Common myeloid progenitor, CD34-positive (primary cell): Measurements from ENCODE around the gene TJP3.

Experiments used
- CTCF ChIA-PET: fragments of 350-600 bp; sonication (Branson Sonifier 250); formaldehyde crosslinking; loops from one replicate; lab custom pipeline; 2021; ENCODE audit warnings: antibody characterized with exemption; lab: Charles Lee
- POLR2A ChIA-PET: fragments of 350-600 bp; sonication (Branson Sonifier 250); formaldehyde crosslinking; loops from one replicate; lab custom pipeline; 2021; ENCODE audit warnings: antibody characterized with exemption; lab: Charles Lee
- DNase-seq, 3 donors: peaks; one replicate each; pipeline versions ENCODE4 v3.0.0 to v3.0.0-alpha.2; 2013
- H3K27ac ChIP-seq, 2 experiments: 1 replicate in 1 of 2; 2 replicates in 1 of 2; pipeline ENCODE4 v1.7.0; 2013; ENCODE audit warnings: inconsistent platforms in 2 of 2, low read length in 2 of 2, mild to moderate bottlenecking in 2 of 2, low read depth in 1 of 2, moderate library complexity in 1 of 2; ENCODE audit not compliant: severe bottlenecking in 2 of 2, insufficient read depth in 1 of 2, poor library complexity in 1 of 2
- H3K27me3 ChIP-seq, 5 experiments: replicated peaks in 2 of 5; 1 replicate in 3 of 5; 2 replicates in 2 of 5; pipeline versions ENCODE4 v1.6.1 to v1.7.0; 2013; ENCODE audit warnings: low read length in 4 of 5, mild to moderate bottlenecking in 2 of 5, moderate library complexity in 2 of 5, inconsistent platforms in 1 of 5; ENCODE audit not compliant: insufficient read depth in 5 of 5, control insufficient read depth in 4 of 5
- H3K36me3 ChIP-seq, 4 experiments: 1 replicate in 2 of 4; 2 replicates in 2 of 4; pipeline versions ENCODE4 v1.6.1 to v1.7.0; 2013; ENCODE audit warnings: low read length in 3 of 4, control low read depth in 1 of 4, mild to moderate bottlenecking in 1 of 4; ENCODE audit not compliant: control insufficient read depth in 4 of 4, insufficient read depth in 4 of 4
- H3K4me1 ChIP-seq, 4 experiments: 1 replicate in 3 of 4; 2 replicates in 1 of 4; pipeline versions ENCODE4 v1.6.1 to v1.7.1; 2013; ENCODE audit warnings: low read length in 3 of 4, mild to moderate bottlenecking in 3 of 4, control low read depth in 1 of 4, inconsistent platforms in 1 of 4, moderate library complexity in 1 of 4; ENCODE audit not compliant: control insufficient read depth in 4 of 4, insufficient read depth in 4 of 4; ENCODE audit errors: control extremely low read depth in 1 of 4
- H3K4me3 ChIP-seq, 7 experiments: 1 replicate in 4 of 7; 2 replicates in 3 of 7; pipeline versions ENCODE4 v1.5.1 to v1.7.0; 2013; ENCODE audit warnings: mild to moderate bottlenecking in 7 of 7, low read length in 6 of 7, moderate library complexity in 6 of 7, inconsistent platforms in 2 of 7, low read depth in 2 of 7, control low read depth in 1 of 7; ENCODE audit not compliant: insufficient read depth in 4 of 7, control insufficient read depth in 1 of 7; ENCODE audit errors: extremely low read depth in 1 of 7
- H3K9me3 ChIP-seq, 5 experiments: 1 replicate in 4 of 5; 2 replicates in 1 of 5; pipeline versions ENCODE4 v1.6.1 to v1.7.1; 2013; ENCODE audit warnings: low read length in 4 of 5, mild to moderate bottlenecking in 2 of 5, inconsistent platforms in 1 of 5, low read depth in 1 of 5, moderate library complexity in 1 of 5; ENCODE audit not compliant: control insufficient read depth in 4 of 5, insufficient read depth in 2 of 5; ENCODE audit errors: control extremely low read depth in 1 of 5
- WGBS: methylation state at CpG from one replicate; pipeline ENCODE4 v1.1.5; 2013; ENCODE audit not compliant: insufficient coverage; 5-methylcytosine and 5-hydroxymethylcytosine counted together

Gene TJP3

GRCh38 chr19:3773814-3774515 lies 65.8 kb downstream of the TJP3 start:
- Histone ChIP-seq H3K4me3 (no peak overlapping the region), H3K27me3 (no peaks in the 10 kb centered on the region), H3K36me3 (peaks cover 0 to 20% (median 9%) of the 10 kb centered on the region in 4 experiments), H3K27ac (no peak overlapping the region), H3K4me1 (no peaks in the 10 kb centered on the region), H3K9me3 (no peaks in the 10 kb centered on the region)
- 97% methylated on average over 9 of the region's 12 CpGs for WGBS
- DNase-seq = no peak
- ChIA-PET POLR2A (no interaction called here), CTCF (interaction anchor here (0.7 to 1.3 kb wide), 4 partner anchors 10 to 48 kb away, joined by 3 to 6 read pairs (median 4); partner anchors contain the start of gene MRPL54)

DNA sequence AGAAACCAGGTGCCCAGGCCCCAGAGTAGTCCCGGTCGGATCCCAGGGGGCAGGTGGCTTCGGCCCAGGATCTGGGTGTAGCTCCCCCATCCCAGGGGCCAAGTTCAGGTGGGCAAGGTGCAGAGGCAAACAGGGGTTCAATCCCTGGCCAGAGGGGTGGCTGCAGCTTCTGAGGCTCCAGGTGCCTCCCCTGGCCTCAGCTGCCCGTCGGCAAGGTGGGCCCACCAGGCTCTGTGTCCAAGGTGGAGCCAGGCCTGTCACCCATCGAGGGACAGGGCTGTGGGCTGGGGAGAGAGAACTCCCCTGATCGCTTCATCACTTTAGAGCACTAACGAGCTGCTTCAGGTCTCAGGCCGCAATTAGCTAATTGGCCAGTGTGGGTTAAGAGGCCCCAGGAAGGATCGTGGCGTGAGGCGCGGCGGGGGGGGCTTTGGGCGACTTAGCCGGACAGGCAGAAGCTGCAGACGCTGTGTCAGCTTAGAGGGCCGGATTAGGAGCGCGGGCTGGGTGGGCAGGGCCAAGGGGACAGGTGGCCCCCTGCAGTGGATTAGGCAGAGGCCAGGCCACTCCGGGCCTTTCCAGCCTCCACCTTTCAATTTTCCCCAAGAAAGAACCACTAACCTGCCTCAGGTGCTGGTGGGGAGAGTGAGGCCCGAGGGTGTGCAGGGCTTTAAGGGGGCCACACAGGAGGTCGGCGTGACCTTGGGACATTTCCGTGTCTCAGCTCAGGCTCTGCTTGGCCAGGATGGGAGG lies 66.6 kb downstream of the TJP3 start:
- Histone ChIP-seq H3K27ac (no peak overlapping the region), H3K4me3 (no peak overlapping the region), H3K27me3 (no peaks in the 10 kb centered on the region), H3K36me3 (peaks cover 0 to 22% (median 7%) of the 10 kb centered on the region in 4 experiments), H3K9me3 (no peaks in the 10 kb centered on the region), H3K4me1 (no peaks in the 10 kb centered on the region)
- POLR2A ChIA-PET = no interaction called here
- no peak for DNase-seq
- CTCF ChIA-PET = interaction anchor here (0.7 to 1.3 kb wide), 4 partner anchors 9 to 48 kb away, joined by 3 to 6 read pairs (median 4); partner anchors contain the start of gene MRPL54
- 74% methylated on average over 15 of the region's 25 CpGs for WGBS

DNA sequence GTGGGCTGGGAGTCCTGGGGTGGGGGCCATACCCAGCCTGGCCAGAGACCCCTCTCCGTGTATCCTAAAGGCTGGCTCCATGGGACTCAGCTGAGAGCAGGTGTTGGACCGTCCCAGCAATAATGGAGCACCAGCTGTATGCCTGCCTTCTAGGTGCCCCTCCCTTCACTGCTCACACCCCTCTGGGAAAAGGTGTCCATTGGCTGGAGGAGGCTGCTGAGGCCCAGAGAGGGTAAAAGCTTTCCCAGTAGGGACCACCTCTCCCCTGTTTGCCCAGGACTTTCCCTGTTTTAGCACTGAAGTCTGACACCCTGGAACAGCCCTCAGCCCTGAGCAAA lies 67.2 kb downstream of the TJP3 start:
- CTCF ChIA-PET = interaction anchor here (0.6 to 1.3 kb wide), 3 partner anchors 8 to 47 kb away, joined by 3 to 6 read pairs (median 4); no protein-coding TSS in a partner anchor
- Histone ChIP-seq H3K27ac (no peak overlapping the region), H3K36me3 (peaks cover 0 to 22% (median 6%) of the 10 kb centered on the region in 4 experiments), H3K27me3 (no peaks in the 10 kb centered on the region), H3K4me1 (no peaks in the 10 kb centered on the region), H3K4me3 (no peak overlapping the region), H3K9me3 (no peaks in the 10 kb centered on the region)
- POLR2A ChIA-PET = no interaction called here
- DNase-seq = no peak
- 88% methylated on average over 2 of the region's 2 CpGs for WGBS

- no peak overlapping the region for H3K4me3 ChIP-seq
- CTCF ChIA-PET = interaction anchor here (0.6 kb wide), 1 partner anchor 36 kb away, joined by 3 read pairs; no protein-coding TSS in a partner anchor
- POLR2A ChIA-PET = no interaction called here
Measured at GRCh38 chr19:3775831-3776230, 67.6 kb downstream of the TJP3 start.

DNA sequence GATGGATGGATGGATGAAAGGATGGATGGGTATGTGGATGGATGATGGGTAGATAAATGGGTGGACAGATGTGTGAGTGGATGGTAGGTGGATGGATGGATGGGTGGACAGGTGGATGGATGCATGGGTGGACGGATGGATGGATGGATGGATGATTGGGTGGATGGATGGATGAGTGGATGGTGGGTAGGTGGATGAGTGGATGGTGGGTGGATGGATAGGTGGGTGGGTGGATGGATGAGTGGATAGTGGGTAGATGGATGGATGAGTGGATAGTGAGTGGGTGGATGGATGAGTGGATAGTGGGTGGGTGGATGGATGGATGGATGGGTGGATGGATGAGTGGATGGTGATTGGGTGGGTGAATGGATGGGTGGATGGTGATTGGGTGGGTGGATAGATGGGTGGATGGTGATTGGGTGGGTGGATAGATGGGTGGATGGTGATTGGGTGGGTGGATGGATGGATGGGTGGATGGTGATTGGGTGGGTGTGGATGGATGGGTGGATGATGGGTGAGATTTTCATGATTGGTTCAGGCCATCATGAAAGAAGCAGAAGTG lies 68.4 kb downstream of the TJP3 start:
- H3K4me1 ChIP-seq = no peaks in the 10 kb centered on the region
- CTCF ChIA-PET = no interaction called here
- H3K4me3 ChIP-seq = no peak overlapping the region
- no peak overlapping the region for H3K27ac ChIP-seq
- H3K27me3 ChIP-seq = no peaks in the 10 kb centered on the region
- DNase-seq = no peak
- peaks cover 0 to 30% (median 12%) of the 10 kb centered on the region in 4 experiments for H3K36me3 ChIP-seq
- 100% methylated on average over 1 of the region's 1 CpG for WGBS
- H3K9me3 ChIP-seq = peaks cover 0 to 7% (median 2%) of the 10 kb centered on the region in 5 experiments
- POLR2A ChIA-PET = no interaction called here

More at GRCh38 chr19:3775831-3776230, 67.6 kb downstream of the TJP3 start:
- Histone ChIP-seq H3K36me3 (peaks cover 0 to 23% (median 7%) of the 10 kb centered on the region in 4 experiments), H3K4me1 (no peaks in the 10 kb centered on the region), H3K27me3 (no peaks in the 10 kb centered on the region), H3K27ac (no peak overlapping the region), H3K9me3 (peaks cover 0 to under 1% (median 0%) of the 10 kb centered on the region in 5 experiments)
- DNase-seq = no peak
- WGBS = 96% methylated on average over 5 of the region's 5 CpGs

DNA sequence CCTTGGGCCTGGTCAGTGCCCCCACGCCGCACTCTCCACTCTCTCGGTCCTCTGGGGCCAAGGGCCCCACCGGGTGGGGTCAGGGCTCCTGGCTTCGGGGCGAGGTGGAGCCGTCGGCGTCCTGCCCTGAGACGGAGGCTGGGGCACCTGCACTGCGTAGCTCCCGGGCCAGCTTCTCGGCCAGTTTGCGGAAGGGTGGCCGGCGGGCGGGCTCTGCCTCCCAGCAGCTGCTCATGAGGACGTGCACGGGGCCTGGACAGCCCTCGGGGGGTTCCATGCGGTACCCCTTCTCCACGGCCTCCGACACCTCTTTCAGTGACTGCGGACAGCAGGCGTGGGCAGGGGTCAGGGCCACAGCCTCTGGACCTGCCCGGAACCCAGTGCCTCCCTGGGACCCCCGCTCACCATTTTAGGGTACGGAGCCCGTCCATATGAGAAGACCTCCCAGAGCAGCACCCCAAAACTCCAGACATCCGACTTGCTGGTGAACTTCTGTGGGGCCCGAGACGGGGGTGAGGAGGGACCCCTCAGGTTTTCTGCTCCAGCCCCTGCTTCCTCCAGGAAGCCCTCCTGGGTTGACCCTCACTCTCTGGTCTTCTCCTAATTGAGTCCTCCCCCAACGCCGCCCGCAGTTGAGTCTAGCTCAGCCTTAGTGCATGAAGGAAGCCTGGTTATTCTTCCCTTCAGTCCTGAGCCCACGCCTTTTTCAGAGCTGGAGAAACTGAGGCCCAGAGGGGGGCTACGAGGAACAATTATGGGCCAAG lies 70.1 kb downstream of the TJP3 start:
- H3K27ac ChIP-seq = no peak overlapping the region
- WGBS = 97% methylated on average over 30 of the region's 37 CpGs
- CTCF ChIA-PET = interaction anchor here (0.9 to 1.9 kb wide), 2 partner anchors 20 to 59 kb away, joined by 3 to 6 read pairs; no protein-coding TSS in a partner anchor

More for the DNA sequence above, 70.1 kb downstream of the TJP3 start:
- POLR2A ChIA-PET = no interaction called here
- no peak overlapping the region for H3K4me3 ChIP-seq
- no peak for DNase-seq
- peaks cover 3 to 47% (median 28%) of the 10 kb centered on the region in 4 experiments for H3K36me3 ChIP-seq
- no peaks in the 10 kb centered on the region for H3K4me1 ChIP-seq
- H3K27me3 ChIP-seq = no peaks in the 10 kb centered on the region
- peaks cover 0 to 25% (median 10%) of the 10 kb centered on the region in 5 experiments for H3K9me3 ChIP-seq
